Middle frontal gyrus (tissue), 1 donor: ENCODE results near the gene H1-8.

Experiments
- DNase-seq: peaks from one replicate; pipeline ENCODE4 v3.0.0-alpha.2; 2015; ENCODE audit warnings: low spot score; ENCODE audit errors: extremely low spot score

Gene H1-8

DNA sequence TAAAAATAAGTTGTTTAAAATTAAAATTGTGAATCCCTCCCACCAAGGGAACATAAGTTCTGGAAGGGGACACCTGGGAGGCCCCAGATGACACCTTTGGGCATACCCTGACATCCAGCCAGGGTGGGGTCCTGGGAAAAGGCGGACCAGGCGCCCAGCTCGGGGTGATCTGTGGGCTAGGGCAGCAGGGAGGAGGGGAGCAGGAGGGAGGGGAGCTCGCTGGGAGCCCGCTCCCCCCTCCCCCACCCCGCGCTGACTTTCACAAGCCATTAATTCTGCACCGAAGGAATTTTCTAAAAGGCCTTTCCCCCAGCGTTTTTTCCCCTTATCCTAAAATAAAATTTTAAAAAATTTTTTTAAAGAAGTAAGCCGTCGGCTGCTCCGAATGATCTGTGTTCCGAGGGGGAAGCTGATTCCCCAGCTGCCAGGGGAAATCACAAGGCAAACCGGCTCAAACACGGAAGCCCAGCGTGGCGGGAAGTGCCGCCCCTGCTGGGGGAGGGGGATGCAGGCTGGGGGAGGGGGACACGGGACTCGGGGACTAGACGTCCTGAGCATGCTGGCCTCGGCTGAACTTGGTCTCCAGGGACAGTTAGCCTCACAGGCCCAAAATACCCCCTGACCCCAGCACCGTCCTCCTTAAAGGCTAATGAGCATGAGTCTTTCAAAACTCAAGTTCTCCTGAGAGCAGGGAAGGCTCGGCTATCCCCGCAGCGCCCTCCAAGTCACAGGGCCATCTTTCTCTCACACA, 49.6 kb downstream of the H1-8 start:
- DNase-seq, result no peak

DNA sequence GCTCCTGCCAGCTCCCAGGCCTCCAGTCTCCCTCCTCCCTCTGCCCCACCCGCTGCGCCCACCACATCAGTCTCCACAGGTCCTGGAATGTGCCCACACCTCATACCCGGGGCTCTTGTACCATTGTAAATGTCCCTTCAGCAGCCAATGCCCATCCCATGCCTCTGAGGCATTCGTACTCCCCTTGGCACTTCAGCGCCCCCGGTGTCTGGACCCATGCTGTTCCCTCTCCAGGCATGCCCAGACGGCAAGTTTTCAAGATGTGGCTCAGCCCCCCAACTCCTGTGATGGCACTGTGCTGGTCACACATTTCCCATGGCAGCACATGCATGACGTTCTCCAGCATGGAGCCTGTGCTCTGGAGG, 50.2 kb downstream of the H1-8 start:
- DNase-seq, result no peak

DNA sequence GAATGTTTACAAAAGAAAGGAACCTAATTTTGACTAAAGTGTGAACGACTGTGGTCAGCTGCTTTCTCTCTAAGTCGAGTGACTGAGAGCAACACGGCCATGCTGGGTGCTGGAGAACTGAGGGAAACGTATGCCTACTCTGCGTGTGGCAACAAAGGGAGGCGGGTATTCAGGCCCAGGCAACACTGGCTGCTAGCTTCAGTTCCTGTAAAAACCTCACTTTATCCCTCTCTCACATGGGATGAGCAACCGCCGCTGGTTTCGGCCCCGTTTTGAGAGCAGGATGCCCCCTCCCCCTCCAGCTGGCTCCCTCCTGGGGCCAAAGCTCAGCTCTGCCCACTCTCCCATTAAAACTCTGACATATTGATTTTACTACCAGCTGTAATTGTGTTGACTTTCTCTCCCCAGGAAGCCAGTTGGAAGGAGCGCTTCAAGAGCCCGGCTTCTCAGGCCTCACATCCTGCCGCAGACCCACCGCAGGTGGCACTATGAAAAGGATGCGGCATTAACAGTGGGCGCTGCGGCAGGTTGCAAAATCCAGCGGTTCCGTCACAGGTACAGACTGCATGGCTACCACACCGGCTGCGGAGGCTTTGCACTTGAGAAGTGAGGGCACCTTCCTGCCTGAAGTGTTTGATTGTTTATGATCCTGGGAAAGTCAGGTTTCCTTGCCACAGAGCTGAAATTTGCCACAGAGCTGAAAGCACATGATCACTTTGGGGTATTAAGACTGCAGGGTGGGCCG, 50.8 kb downstream of the H1-8 start:
- DNase-seq, result no peak

DNA sequence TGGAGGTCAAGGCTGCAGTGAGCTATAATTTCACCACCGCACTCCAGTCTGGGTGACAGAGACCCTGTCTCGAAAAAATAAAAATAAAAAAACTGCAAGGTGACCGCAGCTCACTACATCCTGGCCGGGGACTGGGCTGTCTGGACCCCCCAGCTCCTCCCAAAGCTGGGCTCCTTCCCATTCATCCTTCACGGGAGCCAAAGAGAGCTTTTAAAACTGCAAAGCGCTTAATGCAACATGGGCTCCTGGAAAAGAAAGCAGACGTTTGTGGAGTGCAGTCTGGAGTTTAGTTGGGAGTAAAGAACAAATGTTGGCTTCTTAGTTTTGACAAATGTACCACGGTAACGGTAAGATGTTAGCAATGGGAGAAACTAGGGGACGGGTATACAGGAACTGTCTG, 51.4 kb downstream of the H1-8 start:
- no peak for DNase-seq

DNA sequence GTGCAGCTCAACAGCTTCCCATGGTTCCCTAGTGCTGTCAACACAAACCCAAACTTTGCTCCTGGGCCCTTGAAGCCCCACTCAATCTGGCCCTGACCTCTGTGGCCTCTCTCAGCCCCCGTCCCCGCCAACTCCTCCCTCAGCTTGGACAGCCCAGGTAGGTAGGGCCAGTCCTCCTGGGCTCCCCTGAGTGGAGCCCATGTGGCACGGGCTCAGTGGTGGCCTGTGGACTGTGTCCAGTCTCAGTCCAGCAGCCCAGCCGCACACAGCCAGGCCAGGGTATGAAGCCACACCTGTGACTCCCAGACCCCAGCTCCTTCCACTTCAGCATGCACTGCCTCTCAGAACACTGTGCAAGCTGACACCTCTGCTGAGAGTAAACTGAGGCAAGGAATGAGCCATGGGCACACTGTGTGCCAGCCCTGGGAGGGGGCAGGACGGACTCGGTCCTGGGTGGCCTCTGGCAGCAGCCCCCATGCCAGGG, 52.0 kb downstream of the H1-8 start:
- no peak for DNase-seq

DNA sequence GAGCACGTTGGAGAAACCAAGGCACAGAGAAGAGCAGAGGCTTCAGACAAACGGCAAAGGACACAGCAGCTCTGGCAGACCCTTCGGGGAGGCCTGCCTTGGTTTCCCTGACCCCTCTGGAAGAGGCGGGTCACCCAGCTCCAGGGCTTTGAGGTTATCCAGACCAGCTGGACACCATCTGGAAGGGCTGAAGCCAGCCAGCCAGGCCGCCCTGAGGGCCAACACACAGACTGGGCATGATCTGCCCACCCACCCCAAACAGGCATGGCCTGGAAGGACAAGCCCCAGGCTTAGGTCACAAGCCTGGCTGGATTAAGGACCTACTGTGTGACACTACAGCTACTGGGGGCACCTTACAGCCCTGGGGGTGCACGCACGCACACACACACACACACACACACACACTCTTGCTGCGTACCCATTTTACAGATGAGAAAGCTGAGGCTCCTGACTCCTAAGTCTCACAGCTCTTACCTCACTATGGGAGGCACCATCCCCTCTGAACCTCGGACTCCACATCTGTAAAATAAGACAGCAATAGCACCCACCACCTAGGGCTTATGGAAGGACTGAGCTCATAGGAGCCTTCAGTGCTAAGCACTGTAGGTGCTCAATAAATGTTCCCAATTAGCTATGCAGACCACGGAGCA, 52.7 kb downstream of the H1-8 start:
- DNase-seq, result no peak

DNA sequence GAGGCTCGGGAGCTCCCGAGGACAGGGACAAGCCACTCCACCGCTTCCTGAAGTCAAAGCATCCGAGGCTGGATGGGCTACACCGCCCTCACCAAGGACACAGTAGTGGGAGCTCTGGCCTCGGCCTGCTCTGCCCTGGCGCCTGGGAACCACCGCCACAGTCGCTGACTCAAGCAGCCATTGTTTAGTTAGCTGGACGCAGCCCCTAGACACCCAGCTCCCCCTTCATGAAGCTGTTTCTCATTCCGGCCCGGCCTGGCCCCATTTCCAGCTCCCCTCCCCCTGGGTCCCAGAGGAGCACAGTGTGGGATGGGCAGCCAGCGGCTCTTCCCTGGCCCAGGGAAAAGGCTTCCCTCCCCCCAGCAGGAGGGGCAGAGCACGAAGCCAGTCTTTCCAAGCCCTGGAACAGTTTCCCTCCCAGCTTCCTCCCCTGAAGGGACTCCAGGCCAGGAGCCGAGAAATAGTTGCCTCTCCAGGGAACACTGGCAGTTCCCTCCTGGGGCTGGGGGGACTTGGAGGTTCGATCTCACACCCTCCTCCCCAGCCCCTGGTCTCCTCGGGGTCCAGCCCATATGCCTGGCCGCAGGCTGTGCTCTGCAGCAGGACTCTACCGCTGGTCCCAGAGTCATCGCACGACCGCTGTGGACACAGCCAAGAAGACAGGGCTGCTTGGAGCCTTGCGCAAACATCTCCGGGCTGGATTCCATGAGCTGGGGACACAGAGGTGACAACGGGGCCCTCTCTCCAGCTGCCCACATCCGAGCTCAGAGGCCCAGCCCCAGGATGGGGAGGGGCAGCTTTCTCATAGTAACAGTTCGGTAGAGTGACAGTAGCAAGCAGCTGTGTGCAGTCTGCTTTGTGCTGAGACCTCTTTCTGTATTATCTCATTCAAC, 53.5 kb downstream of the H1-8 start:
- DNase-seq, result no peak

DNA sequence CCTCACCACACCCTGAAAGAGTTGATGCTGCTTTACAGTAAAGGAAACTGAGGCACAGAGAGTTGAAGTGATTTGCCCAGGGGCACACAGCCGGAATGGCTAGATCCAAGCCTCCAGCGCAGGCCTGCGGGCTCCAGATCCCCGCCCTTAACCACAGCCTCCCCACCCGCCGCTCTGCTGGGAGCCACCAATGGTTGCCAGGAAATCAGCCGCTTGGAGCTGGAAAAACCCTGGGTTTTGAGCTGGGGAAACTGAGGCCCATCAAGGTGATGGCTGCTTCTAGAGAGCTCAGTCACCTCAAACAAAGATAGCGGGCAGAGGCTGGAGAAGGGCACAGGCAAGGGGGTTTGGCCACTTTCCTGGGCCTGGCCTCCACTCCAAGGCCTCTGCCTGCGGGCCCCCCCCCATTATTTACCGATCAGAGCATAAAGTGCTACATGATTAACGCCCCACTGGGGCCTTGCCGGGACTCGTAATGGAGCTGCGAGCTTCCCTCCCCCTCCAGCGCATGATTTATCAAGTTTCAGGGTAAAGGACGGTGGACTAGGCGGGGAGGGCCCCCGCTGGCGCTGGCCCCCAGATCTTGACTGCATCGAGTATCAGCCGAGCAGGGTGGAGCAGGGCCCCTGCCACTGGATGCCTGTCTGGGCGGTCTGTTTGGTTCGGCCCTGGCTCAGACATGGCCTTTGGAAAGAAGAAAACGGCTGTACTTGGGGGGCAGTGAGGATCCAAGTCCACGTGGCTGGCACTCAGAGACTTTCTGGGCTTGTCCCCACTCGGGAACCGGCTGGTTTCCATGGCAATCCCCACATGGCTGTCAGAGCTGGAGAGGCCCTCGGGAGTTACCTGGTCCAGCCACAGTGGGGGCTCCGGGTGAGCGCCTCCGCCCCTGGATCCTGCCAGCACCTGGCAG, 54.4 kb downstream of the H1-8 start:
- DNase-seq, result no peak

DNA sequence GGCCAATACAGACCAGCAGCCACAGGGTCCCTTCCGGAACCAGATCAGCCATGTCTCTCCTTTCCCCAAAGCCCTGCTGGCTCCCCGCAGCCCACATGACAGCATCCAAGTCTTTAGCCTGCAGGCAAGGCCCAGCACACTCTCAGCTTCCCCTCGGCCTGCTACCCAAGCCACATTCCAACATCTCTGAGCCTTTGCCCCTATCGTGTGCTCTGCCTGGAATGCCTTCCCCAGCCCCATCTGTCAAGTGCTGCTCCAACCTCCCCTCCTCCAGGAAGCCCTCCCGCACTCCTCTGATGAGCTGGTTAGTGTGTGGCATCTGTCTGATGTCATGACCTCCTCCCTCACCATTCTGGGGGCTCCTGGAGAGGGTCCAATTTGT, 55.0 kb downstream of the H1-8 start:
- no peak for DNase-seq

DNA sequence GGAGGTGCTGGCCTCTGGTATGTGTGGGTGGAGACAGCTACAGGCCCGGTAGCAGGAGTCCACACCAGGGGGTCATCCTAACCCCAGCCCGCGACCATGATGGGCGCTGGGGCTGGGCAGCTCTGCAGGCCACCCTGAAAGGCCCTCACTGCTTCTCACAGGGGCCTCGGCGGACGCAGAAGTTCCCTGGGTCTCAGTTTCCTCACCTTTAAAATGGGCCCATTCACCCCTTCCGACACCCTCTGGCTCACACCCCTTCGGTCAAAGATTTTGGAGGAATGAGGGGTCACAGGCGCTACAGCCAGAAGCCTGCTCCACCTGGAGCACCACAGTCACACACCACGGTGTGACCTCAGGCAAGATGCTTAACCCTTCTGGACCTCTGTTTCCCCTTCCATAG, 55.5 kb downstream of the H1-8 start:
- DNase-seq, result no peak

DNA sequence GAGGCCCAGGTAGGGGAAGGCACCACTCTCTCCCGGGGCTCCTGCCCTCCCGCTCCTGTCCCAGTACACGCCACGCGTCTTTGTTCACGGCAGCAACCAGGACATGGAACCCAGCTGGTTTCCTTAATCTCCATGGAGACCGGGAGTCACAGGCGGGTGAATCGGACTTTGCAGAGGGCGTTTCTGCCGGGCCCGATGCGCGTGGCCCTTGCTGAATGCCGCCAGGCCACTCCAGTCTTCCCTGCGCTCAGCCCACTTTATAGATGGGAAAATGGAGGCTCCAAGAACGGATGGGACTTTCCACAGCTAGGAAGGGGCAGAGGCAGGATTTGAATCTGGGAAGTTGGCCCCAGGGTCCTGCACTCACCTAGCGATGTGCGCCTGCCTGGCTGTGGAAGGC, 56.1 kb downstream of the H1-8 start:
- DNase-seq, result no peak

DNA sequence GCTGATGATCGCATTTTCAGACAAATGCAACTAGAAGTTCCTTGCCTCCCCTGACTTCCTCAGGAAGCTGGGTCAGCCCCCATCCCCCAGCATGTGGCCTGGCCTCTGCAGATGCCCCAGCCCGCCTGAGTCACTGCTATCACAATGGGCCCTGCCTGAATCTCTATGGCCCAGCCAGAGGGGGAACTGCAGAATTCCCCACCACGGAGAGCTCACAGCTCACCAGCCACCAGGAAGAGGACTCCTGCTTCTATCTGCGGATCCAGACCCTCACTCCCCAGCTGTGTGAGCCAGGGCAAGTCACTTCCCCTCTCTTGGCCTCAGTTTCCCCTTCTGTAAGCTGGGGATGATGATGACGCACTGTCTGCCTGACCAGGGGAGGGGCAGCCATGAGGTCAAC, 56.6 kb downstream of the H1-8 start:
- DNase-seq, result no peak

DNA sequence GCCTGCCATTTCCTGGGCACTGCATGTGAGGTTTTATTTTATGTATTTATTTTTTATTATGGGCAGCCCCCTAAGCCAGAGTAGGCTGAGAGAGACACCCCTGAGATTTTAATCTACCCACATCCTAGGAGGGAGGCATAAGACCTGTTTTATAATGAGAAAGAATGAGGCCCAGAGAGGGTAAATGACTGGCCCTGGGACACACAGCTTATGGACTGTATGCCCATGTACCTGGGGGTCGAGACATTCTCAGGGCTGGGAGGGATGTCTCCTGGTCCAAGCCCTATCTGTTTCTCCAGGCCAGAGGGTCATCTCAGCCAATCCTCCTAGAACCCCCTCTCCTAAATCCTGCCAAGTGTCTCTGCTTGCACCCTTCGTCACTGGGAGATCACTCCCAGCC, 57.4 kb downstream of the H1-8 start:
- DNase-seq, result no peak
